Stimulated activated CD4-positive, alpha-beta T cell treated with anti-CD3 and anti-CD28 coated beads, Interleukin-15, amount 100 ng/mL, for 1 hour (primary cell): Measurements from ENCODE around the gene INSIG1.

Experiments used
- DNase-seq, 2 donors: peaks; one replicate each; pipeline ENCODE4 v3.0.0-alpha.2; 2020; ENCODE audit warnings: low read depth in 1 of 2, low spot score in 1 of 2

Gene INSIG1

DNA sequence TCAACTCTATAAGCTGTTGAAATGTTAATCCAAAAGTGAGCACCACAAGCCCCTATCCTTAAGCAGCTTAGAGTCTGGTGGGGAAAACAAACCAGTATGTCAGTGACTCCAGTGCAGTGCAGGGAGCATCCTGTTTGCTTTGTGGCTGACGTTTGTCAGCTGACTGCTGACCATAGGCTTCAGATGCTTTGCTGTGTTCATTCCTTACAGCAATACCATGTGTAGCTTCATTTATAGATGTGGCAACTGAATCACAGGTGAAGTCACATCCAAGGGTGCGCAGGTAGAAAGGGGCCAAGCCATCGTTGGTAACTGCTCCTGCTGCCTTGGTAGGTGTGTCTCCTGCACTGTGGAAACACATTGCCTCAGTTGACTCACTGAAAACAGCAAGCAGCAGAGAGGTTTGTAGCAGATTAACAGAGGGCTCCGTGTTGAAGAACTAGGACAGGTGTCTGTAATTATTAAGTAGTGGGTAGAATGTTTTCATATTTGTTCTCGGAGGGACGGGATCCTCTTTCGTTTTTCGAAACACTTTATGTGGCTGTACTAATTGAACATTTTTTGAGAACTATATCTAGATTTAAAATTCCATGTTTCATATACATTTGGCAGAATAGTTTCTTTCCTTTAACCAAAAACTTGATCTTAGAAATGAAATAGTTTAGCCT is 2.0 kb downstream of the INSIG1 start:
- no peak for DNase-seq

DNA sequence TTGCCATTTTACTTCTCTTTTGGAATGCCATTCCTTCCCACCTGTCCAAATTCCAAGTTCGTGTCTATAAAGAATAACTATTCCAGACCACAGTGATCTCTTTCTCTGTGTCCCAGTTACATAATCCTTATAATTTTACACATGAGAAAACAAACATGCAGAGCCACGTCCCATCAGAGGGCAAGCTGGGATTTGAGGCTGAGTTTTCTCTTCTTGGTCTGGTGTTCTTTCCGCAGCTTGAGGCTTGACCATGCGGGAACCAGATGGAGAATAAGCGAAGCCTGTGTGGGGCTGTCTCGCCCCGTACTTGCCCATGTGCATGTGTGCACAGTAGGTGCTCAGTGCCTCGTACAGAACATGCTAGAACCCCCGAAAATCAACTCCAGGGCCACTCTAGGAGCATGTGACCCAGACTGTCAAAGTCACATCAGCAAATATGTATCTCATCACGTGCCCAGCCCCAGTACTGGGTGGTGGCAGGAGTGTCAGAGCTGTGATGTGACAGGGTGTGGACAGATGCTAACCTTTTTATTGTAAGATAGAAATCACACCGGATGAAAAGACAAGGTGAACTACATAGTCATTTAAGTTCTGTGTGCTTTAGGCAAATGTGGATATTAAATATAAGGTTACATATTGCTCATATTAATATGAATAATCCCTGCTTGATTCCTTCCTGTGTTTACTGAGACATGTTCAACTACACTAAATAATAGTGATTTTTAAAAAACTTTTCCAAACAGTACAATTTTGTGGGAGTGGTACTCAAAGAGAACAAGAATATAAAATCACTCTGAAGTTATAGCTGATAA is 3.2 kb downstream of the INSIG1 start:
- DNase-seq: no peak

GRCh38 chr7:155303039-155303593 is 5.4 kb downstream of the INSIG1 start:
- no peak for DNase-seq

- no peak for DNase-seq
Observed at GRCh38 chr7:155303897-155304296, 6.2 kb downstream of the INSIG1 start.

DNA sequence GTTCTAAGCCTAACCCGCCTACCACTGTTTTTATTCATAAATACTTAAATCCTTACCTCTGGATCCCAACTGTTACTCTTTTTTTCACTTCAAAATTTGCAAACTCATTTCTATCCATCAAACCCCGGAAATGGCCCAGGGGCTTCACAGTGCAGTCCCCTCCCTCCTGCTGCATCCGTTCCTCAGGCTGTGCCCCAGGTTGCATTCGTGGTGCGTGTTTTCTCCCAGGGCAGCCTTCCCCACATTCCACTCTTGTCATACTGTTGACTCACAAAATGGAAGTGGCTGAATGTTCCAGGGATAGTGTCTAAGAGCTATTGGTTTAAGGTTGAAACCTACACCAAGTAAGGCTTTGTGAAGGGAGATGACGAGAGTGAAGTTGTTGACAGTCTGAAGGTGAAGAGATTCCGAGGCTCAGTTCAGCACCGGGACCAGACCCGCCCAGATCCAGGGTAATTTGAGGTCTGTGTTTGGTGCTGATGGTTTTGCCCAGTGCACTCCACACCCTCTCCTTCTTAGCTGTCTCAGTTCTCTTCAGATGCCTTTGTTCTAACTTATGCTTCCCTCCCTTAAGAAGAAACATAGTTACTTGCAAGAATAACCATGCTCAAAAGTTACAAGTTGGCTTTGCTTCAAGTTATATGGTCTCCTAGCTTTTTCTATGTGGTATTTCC is 7.7 kb downstream of the INSIG1 start:
- no peak for DNase-seq

DNA sequence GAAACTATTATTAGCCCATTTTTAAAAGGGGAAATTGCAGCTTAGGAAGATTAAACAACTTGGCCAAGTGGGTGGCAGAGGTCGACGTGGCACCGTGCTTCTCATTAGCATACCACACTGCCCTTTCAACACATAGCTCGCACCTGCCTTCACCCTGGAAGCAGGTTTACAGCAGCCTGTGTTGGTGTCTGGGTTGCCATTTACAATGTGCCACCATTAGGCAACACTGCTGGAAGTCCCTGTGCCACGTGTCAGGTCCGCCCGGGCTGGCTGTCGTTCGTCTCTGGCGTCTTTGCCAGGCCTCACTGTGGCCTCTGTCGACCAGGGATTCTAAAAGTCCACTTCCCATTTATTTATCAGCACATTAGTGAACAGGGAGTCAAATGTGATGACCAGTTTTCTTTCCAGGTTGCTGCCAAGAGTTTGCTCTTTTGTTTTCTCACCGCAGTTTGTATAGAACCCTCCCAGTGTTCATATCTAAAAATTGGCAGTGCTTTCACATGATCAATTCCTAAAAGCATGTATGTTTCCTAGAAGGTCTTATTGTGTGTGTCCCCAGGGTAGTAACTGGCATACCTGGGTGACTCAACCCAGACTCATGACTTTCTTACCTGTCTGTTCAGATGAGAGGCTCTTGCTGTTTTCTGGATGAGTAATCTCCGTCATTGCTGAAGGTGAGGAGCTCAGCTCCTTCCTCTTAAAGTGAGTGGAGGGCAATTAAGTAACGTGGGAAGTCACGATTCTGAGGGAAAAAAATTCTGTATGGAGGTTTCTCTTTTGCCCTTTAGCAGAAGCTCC is 9.2 kb downstream of the INSIG1 start:
- no peak for DNase-seq

DNA sequence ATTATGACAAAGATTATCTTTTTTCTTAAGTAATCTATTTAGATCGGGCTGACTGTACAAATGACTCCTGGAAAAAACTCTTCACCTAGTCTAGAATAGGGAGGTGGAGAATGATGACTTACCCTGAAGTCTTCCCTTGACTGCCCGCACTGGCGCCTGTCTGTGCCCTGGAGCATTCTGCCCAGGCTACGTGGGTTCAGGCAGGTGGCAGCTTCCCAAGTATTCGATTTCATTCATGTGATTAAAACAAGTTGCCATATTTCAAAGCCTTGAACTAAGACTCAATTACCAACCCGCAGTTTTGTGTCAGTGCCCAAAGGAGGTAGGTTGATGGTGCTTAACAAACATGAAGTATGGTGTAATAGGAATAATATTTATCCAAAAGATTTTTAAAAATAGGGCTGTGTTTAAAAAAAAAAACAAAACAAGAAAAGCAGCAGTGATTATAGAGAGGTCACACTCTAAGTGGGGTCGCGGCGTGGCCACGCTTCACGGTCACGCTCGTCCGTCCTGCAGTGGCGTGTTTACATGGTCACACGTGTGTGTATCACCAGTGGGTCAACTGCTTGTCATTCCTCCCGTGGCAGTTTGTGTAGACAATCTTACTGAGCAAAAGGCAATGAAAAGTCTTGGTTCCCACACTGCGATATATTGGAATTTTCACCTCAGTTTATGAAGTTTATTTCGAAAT is 10.8 kb downstream of the INSIG1 start:
- no peak for DNase-seq

- DNase-seq: no peak
Observed at GRCh38 chr7:155309021-155309338, 11.3 kb downstream of the INSIG1 start.

GRCh38 chr7:155310425-155311114 is 12.9 kb downstream of the INSIG1 start:
- DNase-seq: no peak

DNA sequence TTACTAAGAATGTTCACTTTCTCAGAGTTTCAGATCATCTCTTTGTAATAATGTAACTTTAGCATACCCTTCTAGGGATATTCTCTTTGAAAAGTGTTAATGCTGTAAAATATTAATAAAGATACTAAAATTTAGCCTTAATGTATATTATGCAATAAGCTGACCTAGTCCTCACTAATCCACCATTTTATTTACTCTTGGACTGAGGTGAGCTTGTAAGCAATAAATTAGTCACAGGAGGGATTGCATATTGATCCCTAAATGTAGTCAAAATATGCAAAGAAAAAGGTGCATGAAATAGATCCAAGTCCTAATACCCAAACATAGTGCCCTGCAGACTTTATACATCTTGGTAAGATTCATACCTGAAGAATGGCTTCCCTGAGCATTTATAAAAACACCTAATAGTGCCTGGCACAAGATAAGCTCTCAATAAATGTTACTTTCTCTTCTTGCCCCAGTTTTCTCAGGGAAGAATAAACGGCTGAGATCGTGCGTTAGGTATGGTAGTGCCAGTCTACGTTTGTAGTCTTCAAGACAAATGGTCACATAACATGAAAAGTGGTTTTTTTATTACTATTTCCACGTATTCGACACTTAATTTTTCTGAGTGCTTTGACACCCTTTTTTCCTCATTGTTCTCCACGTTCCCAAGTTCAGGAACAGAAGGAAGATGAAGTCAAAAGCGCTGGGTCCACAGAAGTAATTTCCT is 14.3 kb downstream of the INSIG1 start:
- DNase-seq: no peak

- DNase-seq: no peak
Observed at GRCh38 chr7:155312633-155313032, 15.0 kb downstream of the INSIG1 start.

DNA sequence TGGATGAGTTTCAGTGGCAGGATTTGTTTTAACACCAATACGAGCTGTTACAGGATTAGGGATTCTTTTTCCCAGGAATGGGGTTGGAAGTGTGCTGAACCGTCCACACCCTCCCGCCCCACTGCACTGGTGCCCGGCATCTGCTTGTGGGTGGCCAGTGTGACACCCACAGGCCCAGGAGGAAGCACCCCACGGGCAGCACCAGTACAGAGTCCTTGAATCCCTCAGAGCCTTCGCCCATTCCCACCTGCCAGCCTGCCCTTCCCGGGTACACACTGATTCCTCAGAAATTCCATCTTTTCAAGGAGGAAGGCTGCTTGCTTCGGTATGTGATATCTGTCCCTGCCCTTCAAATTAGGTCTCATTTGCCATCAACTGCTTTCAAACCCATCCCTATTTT is 15.4 kb downstream of the INSIG1 start:
- DNase-seq: no peak

GRCh38 chr7:155315977-155316376 is 18.3 kb downstream of the INSIG1 start:
- no peak for DNase-seq

DNA sequence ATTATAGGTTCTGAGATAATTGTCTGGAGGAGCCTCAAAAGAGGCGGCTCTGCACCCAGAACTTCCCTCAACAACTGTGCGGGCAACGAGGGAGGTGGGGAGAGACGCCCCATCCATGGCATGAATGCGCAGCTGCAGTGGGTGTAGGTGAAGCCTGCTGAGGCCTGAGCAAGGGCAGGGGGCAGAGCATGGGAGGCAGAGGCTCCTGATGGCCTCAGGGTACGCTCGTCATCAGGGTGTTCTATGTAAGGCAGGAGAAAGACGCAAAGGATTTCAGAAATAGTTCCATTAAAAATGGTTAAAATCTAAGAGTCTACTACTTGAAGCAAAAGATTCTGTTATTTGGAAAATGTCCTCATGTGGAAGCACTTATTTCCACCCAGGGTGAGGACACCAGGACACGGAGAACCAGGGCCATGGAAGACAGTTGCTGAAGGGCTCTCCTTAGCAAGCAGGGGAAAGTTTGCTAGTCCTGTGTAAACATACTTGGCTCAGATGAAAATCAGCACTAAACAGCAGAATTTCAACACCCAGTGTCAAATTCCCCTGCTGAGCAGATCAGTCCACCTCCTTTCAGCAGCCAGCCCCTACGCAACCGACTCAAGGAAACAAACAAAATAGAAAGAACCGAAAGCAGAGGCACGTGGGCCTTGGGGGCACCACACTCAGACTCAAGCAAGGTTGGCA is 18.9 kb downstream of the INSIG1 start:
- no peak for DNase-seq

GRCh38 chr7:155317114-155317434 is 19.4 kb downstream of the INSIG1 start:
- DNase-seq: no peak

- no peak for DNase-seq
Observed at GRCh38 chr7:155318245-155318644, 20.6 kb downstream of the INSIG1 start.

DNA sequence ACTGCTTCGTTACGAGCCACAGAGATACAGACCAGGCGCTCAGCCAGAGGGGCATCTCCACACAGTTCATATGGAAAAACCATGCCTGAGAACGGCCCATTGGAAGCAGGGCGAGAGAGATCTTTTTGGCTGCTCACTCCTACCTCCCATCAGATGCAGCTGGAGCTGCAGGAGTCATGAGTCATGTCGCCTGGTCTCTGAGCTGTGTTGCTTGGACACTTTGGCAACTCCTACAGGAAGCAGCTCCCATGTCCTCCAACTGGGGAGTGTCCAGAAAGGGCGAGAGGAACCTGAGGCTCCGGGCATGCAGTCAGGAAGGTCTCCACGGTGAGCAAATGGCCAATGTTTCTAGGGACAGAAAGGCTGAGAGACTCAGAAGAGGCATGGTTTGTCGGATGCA is 24.9 kb downstream of the INSIG1 start:
- DNase-seq: no peak

GRCh38 chr7:155323001-155323638 is 25.4 kb downstream of the INSIG1 start:
- no peak for DNase-seq
